ENCODE measurements around the gene ABLIM1. TPM values are rescaled to one million over a fixed set of nuclear protein-coding genes. Genes with fewer than 3 reads are reported as not detected.

Gene ABLIM1
- total RNA-seq, 1 donor from 2014 or later = 70.0 TPM

- FAIRE-seq = no peak
Observed at GRCh38 chr10:114458216-114458920, 199.7 kb downstream of the ABLIM1 start.

GRCh38 chr10:114453576-114453975 lies 204.5 kb downstream of the ABLIM1 start:
- no peaks in the 10 kb centered on the region for H3K4me1 ChIP-seq (ENCODE audit: insufficient read depth, low read length)
- Mint-ChIP-seq H3K27me3 (ENCODE audit: low read depth, unreplicated experiment) (no peaks in the 10 kb centered on the region), H3K4me3 (ENCODE audit: unreplicated experiment) (no peak overlapping the region), H3K9me3 (ENCODE audit: unreplicated experiment) (no peaks in the 10 kb centered on the region), H3K36me3 (ENCODE audit: low read depth, unreplicated experiment) (peaks cover 14% of the 10 kb centered on the region), H3K27ac (ENCODE audit: unreplicated experiment) (no peak overlapping the region), H3K4me1 (ENCODE audit: low read depth, unreplicated experiment) (no peaks in the 10 kb centered on the region)
- FAIRE-seq (no peak), DNase-seq (ENCODE audit: low read depth) (no peak)
- no peak overlapping the region for H3K4me3 ChIP-seq (ENCODE audit: insufficient read depth, low read depth, low read length)
- H3K36me3 ChIP-seq (ENCODE audit: insufficient read depth, low read length) = no peaks in the 10 kb centered on the region
- no peak overlapping the region for H2AFZ ChIP-seq (ENCODE audit: low read depth, low read length)
- no peak overlapping the region for H3K9ac ChIP-seq (ENCODE audit: low read length)
- H4K20me1 ChIP-seq (ENCODE audit: insufficient read depth, low read length) = no peaks in the 10 kb centered on the region
- H3K79me2 ChIP-seq (ENCODE audit: insufficient read depth, low read length) = no peaks in the 10 kb centered on the region
- H3K9me3 ChIP-seq (ENCODE audit: insufficient read depth, low read depth, low read length) = no peaks in the 10 kb centered on the region
- H3K27ac ChIP-seq (ENCODE audit: low read depth, low read length) = no peak overlapping the region
- no peaks in the 10 kb centered on the region for H3K27me3 ChIP-seq (ENCODE audit: insufficient read depth, low read length)
- no peak overlapping the region for H3K4me2 ChIP-seq (ENCODE audit: low read length)
- TF ChIP-seq EZH2 (IDR thresholded peaks at IDR 0.05; ENCODE audit: insufficient read depth, low read length) = no peak
- TF ChIP-seq CTCF (IDR thresholded peaks at IDR 0.05; ENCODE audit: insufficient read depth, low read depth, low read length) = no peak

More at GRCh38 chr10:114458216-114458920, 199.7 kb downstream of the ABLIM1 start:
- no peaks in the 10 kb centered on the region for H3K4me1 ChIP-seq (ENCODE audit: insufficient read depth, low read length)
- Mint-ChIP-seq H3K9me3 (ENCODE audit: unreplicated experiment) (no peaks in the 10 kb centered on the region), H3K36me3 (ENCODE audit: low read depth, unreplicated experiment) (peaks cover 15% of the 10 kb centered on the region), H3K4me3 (ENCODE audit: unreplicated experiment) (no peak overlapping the region), H3K4me1 (ENCODE audit: low read depth, unreplicated experiment) (no peaks in the 10 kb centered on the region), H3K27ac (ENCODE audit: unreplicated experiment) (no peak overlapping the region), H3K27me3 (ENCODE audit: low read depth, unreplicated experiment) (no peaks in the 10 kb centered on the region)
- H3K9me3 ChIP-seq (ENCODE audit: insufficient read depth, low read depth, low read length) = no peaks in the 10 kb centered on the region
- no peak overlapping the region for H3K4me2 ChIP-seq (ENCODE audit: low read length)
- no peak for TF ChIP-seq EZH2 (IDR thresholded peaks at IDR 0.05; ENCODE audit: insufficient read depth, low read length)
- TF ChIP-seq CTCF (IDR thresholded peaks at IDR 0.05; ENCODE audit: insufficient read depth, low read depth, low read length) = no peak
- no peak for DNase-seq (ENCODE audit: low read depth)
- H2AFZ ChIP-seq (ENCODE audit: low read depth, low read length) = no peak overlapping the region
- H3K4me3 ChIP-seq (ENCODE audit: insufficient read depth, low read depth, low read length) = no peak overlapping the region
- no peak overlapping the region for H3K27ac ChIP-seq (ENCODE audit: low read depth, low read length)
- H3K27me3 ChIP-seq (ENCODE audit: insufficient read depth, low read length) = no peaks in the 10 kb centered on the region
- no peaks in the 10 kb centered on the region for H3K79me2 ChIP-seq (ENCODE audit: insufficient read depth, low read length)
- H4K20me1 ChIP-seq (ENCODE audit: insufficient read depth, low read length) = no peaks in the 10 kb centered on the region
- no peak overlapping the region for H3K9ac ChIP-seq (ENCODE audit: low read length)
- no peaks in the 10 kb centered on the region for H3K36me3 ChIP-seq (ENCODE audit: insufficient read depth, low read length)

GRCh38 chr10:114448897-114449296 lies 209.2 kb downstream of the ABLIM1 start:
- Histone ChIP-seq H3K4me1 (ENCODE audit: insufficient read depth, low read length) (no peaks in the 10 kb centered on the region), H3K9ac (ENCODE audit: low read length) (no peak overlapping the region), H3K4me3 (ENCODE audit: insufficient read depth, low read depth, low read length) (no peak overlapping the region), H3K27me3 (ENCODE audit: insufficient read depth, low read length) (no peaks in the 10 kb centered on the region), H3K27ac (ENCODE audit: low read depth, low read length) (no peak overlapping the region), H3K79me2 (ENCODE audit: insufficient read depth, low read length) (no peaks in the 10 kb centered on the region), H2AFZ (ENCODE audit: low read depth, low read length) (no peak overlapping the region), H3K4me2 (ENCODE audit: low read length) (no peak overlapping the region), H3K9me3 (ENCODE audit: insufficient read depth, low read depth, low read length) (no peaks in the 10 kb centered on the region), H4K20me1 (ENCODE audit: insufficient read depth, low read length) (no peaks in the 10 kb centered on the region), H3K36me3 (ENCODE audit: insufficient read depth, low read length) (no peaks in the 10 kb centered on the region)
- Mint-ChIP-seq H3K27ac (ENCODE audit: unreplicated experiment) (no peak overlapping the region), H3K36me3 (ENCODE audit: low read depth, unreplicated experiment) (peaks cover 19% of the 10 kb centered on the region), H3K27me3 (ENCODE audit: low read depth, unreplicated experiment) (no peaks in the 10 kb centered on the region), H3K4me3 (ENCODE audit: unreplicated experiment) (no peak overlapping the region), H3K9me3 (ENCODE audit: unreplicated experiment) (no peaks in the 10 kb centered on the region), H3K4me1 (ENCODE audit: low read depth, unreplicated experiment) (no peaks in the 10 kb centered on the region)
- FAIRE-seq (no peak), DNase-seq (ENCODE audit: low read depth) (no peak)
- TF ChIP-seq EZH2 (IDR thresholded peaks at IDR 0.05; ENCODE audit: insufficient read depth, low read length) = no peak
- no peak for TF ChIP-seq CTCF (IDR thresholded peaks at IDR 0.05; ENCODE audit: insufficient read depth, low read depth, low read length)
